AG09309 (cell line): ENCODE results near the gene TGFBRAP1.

Source experiments
- DNase-seq: peaks from one replicate; pipeline ENCODE4 v3.0.0-alpha.2; 2010; ENCODE audit warnings: low read depth
- H3K4me3 ChIP-seq: 2 replicates; pipeline ENCODE4 v1.5.1; 2011; ENCODE audit warnings: mild to moderate bottlenecking, low read depth, low read length, moderate library complexity; ENCODE audit not compliant: control insufficient read depth
- CTCF ChIP-seq: IDR thresholded peaks from 2 replicates; pipeline ENCODE4 v1.5.1; 2011; ENCODE audit warnings: mild to moderate bottlenecking, low read depth, low read length, inconsistent platforms; ENCODE audit not compliant: insufficient read depth, control insufficient read depth; ENCODE audit errors: missing control alignments

Gene TGFBRAP1

GRCh38 chr2:105271393-105272045 lies 58.0 kb downstream of the TGFBRAP1 start:
- no peak for DNase-seq
- TF ChIP-seq CTCF: no peak
- H3K4me3 ChIP-seq: no peak overlapping the region

- DNase-seq: no peak
- TF ChIP-seq CTCF: no peak
- H3K4me3 ChIP-seq: no peak overlapping the region
Measured at GRCh38 chr2:105269426-105269825, 60.1 kb downstream of the TGFBRAP1 start.

GRCh38 chr2:105262651-105263091 lies 66.9 kb downstream of the TGFBRAP1 start:
- no peak for DNase-seq
- no peak for TF ChIP-seq CTCF
- H3K4me3 ChIP-seq: no peak overlapping the region

GRCh38 chr2:105261061-105261460 lies 68.5 kb downstream of the TGFBRAP1 start:
- no peak for TF ChIP-seq CTCF
- H3K4me3 ChIP-seq: no peak overlapping the region
- peak; percentile 95 for DNase-seq

GRCh38 chr2:105258835-105259350 lies 70.6 kb downstream of the TGFBRAP1 start:
- DNase-seq: no peak
- no peak for TF ChIP-seq CTCF

GRCh38 chr2:105257981-105258380 lies 71.6 kb downstream of the TGFBRAP1 start:
- no peak overlapping the region for H3K4me3 ChIP-seq
- no peak for DNase-seq
- no peak for TF ChIP-seq CTCF

More at GRCh38 chr2:105258835-105259350, 70.6 kb downstream of the TGFBRAP1 start:
- H3K4me3 ChIP-seq: no peak overlapping the region
